ENCODE data around the gene FKBP5.
"Not testable (repeated sequence)": the region's sequence is repeated elsewhere in the genome, so short reads cannot be mapped to it uniquely, and the experiment has no call there.

The FKBP5 gene

DNA sequence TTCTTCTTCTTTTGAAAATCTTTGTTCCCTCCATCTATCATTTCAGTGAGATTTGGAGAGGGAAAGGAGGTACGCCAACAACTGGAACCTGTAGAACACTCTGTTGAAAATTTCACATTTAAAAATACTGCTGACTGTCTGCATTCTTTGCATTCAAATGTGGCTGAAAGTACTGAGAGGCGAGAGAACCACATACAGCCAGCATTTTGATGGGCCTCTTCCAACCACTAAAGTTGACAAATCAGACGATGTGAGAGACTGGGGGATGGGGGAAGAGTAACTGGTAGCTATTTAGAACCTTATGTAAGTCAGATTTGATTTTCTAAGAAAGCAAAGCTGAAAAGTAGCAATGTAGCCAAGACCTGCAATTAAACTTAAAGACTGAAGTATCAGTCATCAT, 77.5 kb downstream of the FKBP5 start:
- DNase-seq (ENCODE audit: low spot score): no peak

DNA sequence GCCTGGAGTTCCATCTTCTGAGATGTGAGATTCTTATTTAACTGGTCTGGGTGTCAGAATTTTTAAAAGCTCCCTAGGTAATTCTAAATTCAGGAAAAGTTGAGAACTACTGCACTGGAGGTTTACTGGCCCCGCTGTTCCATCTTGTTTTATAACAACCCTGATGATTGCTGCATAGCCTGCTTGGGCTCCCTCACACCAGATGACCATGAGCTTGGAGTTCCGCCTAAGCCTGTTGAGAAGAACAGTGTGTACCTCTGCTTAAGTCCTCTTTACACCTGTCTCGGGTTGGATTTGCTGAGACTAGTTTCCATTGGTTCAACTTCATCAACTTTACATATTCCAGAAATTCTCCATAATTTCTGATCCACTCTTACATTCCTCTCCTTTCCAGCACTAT, 77.9 kb downstream of the FKBP5 start:
- no peak for DNase-seq (ENCODE audit: low spot score)

DNA sequence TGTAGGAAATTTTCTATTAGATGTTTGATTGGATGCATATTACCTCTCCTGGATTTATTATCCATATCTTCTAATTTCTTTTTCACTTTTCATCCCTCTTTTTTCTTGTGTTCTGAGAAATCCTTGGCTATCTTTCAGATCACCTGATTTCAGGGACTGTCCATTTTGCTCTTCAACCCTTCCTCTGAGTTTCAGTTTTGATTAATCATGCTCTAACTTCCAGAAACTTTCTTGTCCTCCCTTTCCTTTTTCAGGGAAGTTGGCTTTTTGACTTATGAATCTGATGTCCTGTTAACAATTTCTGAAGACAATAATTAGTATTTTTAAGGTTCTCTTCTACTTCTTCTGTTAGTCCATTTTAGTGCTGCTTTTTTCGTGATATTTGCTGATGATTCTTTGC, 79.1 kb downstream of the FKBP5 start:
- DNase-seq (ENCODE audit: low spot score): no peak

DNA sequence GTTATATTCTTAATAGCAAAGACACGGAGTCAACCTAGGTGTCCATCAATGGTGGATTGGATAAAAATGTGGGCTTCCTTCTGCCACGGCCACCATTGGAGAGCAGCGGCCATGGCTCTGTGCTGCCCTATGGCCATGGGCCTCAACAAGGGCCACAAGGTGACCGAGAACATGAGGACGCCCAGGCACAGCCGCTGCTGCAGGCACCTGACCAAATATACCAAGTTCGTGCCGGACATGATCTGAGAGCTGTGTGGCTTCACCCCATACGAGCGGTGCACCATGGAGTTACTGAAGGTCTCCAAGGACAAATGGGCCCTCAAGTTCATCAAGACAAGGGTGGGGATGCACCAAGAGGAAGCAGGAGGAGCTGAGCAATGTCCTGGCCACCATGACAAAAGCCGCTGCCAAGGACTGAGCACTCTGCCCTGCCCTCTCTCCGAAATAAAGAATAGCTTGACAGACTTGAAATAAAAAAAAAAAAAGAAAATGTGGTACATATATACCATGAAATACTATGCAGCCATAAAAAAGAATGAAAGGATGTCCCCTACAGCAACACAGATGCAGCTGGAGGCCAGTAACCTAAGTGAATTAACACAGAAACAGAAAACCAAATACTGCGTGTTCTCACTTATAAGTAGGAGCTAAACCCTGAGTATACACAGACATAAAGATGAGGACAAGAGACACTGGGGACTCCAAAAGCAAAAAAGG, 81.0 kb downstream of the FKBP5 start:
- DNase-seq (ENCODE audit: low spot score): no peak

DNA sequence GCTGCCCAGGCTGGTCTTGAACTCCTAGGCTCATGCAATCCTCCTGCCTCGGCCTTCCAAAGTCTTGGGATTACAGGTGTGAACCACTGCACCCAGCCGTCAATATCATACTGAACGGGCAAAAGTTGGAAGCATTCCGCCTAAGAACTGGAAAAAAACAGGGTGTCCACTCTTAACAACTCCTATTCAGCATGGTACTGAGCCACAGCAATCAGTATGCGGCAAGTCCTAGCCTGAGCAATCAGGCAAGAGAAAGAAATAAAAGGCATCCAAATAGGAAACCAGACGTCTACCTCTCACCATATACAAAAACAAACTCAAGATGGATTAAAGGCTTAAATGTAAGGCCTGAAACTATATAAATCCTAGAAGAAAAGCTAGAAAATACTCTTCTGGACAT, 83.1 kb downstream of the FKBP5 start:
- DNase-seq (ENCODE audit: low spot score): no peak

DNA sequence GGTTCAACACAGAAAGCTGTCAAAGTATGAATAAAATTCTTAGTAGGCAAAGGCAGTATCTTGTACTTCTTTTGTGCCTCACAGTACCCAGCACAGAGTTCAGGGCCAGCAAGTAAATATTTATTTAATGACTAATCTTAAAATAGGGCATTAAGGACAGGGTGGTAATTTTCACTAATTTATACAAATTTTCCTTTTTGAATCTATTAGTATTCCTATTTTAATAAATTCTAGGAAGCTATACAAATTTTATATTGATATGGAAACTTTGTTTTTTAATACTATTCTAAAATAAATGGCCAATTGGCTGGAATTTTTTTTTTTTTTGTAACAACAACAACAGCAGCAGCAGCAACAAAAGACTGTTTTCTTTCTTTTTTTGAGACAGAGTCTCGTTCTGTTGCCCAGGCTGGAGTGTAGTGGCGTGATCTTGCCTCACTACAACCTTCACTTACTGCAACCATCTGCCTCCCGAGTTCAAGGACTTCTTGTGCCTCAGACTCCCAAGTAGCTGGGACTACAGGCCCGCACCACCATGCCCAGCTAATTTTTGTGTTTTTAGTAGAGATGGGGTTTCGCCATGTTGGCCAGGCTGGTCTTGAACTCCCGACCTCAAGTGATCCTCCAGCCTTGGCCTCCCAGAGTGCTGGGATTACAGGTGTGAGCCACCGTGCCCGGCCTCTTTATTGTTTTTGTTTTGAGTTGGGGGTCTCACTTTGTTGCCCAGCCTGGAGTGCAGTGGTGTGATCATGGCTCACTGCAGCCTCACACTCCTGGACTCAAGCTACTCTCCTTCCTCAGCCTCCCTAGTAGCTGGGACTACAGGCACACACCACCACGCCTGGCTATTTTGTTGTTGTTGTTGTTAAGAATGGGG, 85.2 kb downstream of the FKBP5 start:
- no peak for DNase-seq (ENCODE audit: low spot score)

DNA sequence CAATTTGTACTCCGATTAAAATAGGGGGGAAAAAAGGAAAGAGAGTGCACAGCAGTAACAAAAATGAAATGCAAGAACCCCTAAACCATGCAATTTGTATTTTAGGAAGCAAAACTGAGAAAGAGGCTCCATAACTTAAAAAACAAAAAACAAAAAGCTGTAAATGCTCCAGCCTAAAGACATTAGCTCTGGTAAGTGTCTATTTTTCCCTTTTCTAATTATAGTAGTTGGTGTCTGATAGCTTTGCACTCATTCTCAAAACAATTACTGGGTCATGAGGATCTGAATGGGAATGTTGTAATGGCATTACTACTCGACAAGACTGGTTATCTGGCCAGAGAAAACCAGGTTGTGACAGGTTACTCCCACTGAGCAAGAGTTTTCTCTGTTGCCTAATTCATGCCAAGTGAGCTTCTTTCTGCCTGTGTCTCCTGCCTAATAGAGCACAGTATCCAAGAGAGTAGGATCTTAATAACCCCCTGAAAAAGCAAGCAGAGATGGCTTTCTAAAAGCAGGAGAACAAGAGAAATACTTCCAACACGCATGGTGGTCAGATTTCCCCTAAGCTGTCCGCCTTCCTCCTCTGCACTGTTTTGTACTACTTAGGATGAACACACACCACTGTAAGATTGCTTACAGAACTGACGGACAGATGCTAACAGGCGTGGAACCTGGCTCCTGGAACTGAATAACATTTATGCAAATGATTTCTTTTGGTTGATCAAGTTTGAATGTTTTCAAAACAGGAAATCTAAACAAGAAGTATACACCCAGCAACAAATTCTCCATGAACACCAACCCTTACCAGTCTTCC, 86.4 kb downstream of the FKBP5 start:
- DNase-seq (ENCODE audit: low spot score): no peak

DNA sequence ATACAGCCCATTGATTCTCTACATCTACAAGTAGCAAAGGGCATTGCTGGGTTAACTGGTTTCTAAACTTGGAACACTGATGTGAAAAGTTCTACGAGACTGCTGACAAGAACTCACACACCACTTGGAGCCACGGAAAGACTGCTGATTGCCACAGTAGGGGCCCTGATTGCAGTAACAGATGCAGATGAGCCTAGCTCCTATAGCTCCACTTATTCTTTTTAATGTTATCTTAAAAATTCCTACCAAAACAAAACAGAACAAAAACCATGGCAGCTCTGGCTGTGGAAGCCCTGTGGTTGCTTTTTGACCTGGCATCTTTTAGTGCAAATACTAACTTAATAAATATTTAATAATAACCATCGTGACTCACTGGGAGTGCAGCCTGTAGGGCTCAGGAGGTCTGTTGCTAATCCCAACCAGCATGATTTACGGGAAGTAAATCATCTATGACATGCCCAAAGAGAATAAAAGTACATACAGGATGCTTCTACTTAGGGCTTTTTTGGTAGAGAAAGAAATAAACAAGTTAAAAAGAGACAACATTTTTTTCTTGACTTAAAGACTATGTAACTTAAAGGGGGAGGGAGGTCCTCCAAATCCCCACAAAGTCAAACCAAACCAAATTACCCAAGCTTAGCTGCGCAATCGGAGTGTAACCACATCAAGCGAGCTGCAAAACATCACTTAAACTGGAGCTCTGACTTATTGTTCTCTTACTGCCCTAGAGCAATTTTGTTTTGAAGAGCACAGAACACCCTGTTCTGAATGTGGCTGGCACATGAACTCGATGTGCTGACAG, 87.2 kb downstream of the FKBP5 start:
- peak; percentile 72 for DNase-seq (ENCODE audit: low spot score)

DNA sequence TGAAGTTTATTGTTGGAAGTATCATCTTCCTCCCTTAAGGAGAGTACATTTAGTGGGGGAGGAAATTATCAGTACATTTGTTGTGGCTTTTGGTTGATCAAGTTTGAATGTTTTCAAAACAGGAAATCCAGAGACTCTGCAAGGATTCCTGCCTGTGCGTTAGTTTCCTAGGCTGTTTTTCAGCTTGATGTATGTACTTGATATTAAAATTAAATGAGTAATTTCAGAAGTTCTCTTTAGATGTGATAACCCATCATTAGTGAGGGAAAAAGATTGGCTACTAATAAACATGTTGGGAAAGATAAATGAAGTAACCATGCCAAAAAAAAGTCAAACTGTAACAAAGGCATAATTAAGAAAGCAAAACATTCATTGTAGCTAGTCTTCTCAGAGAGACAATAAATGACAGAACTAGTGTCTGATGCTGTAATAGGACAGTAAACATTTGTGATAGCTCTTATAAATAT, 88.0 kb downstream of the FKBP5 start:
- DNase-seq (ENCODE audit: low spot score): no peak

DNA sequence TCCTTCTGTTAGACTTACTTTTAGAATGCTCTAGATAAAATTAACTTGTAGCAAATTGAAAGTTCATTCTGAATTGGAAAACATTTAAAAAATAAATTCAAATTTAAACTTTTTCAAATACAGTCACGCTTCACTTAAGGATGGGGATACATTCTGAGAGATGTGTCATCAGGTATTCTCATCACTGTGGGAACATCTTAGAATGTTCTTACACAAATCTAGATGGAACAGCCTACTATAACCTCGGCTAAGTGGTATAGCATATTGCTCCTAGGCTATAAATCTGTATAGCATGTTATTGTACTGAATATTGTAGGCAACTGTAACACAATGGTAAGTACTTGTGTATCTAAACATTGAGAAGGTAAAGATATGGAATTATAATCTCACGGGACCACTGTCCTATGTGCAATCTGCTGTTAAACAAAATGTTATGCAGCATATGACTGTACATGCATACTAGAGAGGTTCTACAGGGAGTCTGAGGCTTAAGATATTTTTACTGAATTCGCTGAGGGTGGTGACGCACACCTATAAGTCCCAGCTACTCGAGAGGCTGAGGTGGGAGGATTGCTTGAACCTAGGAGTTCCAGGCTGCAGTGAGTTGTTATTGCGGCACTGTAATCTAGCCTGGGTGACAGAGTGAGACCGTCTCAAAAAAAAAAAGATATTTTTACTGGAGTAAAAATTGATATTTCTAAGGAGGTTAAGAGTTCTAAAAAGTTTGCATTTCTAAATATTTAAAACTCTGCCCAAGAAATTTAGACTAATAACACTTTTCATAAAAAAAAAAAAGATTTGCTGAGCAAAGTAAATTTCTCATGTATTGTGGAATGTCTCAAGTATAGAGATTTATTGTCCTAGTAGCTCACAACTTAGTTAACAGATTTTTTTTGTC, 88.7 kb downstream of the FKBP5 start:
- no peak for DNase-seq (ENCODE audit: low spot score)

DNA sequence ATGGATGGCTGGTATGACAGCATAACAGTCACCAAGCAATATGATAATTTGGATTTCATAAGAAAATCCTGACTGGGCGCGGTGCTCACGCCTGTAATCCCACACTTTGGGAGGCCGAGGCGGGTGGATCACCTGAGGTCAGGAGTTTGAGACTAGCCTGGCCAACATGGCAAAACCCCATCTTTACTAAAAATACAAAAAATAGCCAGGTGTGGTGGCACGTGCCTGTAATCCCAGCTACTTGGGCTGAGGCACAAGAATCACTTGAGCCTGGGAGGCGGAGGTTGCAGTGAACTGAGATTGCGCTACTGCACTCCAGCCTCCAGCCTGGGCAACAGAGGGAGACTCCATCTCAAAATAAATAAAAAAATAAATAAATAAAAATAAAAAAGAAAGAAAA, 90.1 kb downstream of the FKBP5 start:
- DNase-seq (ENCODE audit: low spot score): not testable (repeated sequence)

DNA sequence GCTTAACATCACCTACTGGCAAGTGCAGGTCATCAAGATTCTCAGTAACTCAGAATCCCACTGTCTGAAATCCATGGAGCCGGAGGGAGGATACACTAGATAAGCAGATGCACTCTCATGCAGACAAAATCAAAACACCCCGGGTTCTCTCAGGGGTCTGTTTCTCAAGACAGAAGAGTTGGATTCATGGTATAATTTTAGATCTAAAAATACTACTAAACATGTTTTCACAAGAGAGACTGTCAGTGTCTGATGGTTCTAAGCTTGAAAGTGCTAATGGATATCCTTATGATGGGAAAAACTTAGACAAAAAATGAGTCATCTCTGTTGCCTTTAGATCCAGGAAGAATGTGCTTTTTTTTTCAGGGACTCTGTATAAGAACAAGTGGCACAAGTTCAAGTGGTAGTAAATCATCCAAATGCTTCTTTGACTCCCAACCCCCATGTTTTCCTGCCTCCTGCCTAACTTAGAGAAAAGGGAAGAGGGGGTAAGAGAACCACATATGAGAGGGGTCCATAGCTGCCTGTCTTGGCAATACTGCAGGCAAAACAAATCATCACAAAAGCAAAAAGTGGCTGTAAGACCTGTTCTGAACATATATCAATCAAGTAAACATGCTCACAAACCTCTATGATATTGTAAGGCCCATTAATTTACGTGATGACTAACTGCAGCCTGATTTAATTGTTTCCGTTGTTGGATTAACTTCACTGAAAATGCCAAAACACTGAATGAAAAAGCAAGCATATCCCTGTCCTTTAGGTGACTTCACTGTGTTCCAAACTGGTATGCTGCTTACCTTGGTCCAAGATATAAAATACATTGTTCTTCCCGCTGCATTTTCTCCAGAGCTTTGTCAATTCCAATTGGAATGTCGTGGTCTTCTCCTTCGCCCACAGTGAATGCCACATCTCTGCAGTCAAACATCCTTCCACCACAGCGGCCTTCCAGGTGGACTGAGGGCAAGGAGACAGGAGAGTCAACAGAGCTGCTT, 92.0 kb downstream of the FKBP5 start:
- DNase-seq (ENCODE audit: low spot score): peak; percentile 76

DNA sequence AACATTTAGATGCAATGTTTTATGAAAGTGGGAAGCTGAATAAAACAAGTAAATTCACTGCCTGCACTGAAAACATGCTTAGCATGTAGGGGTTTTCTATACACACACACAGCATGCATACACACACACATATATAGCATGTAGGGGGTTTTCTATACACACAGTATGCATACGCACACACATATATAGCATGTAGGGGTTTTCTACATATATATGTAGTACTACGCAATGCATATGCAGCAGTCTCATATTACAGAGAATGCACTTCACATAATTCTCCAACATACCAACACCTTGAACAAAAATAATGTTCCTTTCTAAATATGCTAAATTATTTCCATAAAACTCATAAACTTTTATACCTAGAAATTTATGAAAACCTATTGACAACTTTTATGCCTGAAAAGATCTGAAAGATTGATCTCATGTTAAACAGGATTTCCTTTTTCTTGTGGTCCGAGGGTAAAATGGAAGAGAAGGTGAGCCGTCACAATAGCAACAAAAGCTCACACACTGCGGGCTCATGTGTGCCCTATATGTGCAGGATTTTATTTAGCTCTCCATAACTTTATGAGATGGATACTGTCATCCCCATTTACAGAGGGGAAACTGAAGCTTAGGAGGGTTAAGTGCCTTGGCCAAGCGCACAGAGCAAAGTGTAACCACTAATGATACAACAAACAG, 94.1 kb downstream of the FKBP5 start:
- no peak for DNase-seq (ENCODE audit: low spot score)

DNA sequence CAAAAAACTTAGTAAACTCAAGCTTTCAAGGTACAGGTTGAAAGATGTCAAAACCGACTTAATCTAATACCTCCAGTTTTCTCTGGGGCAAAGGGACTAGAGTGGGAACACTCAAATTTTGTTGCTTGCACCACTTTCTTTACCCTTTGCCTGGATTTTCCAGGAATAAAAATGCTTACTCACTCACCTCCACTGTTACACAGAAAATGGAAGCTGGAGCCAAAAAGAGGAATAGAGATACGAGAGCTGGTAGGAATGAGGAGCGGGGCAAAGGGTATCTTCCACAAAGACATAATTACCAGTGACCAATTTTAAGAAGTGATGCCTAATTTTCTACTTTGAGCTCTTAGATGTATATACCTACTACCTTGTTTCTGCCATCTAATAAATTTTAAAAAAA, 96.5 kb downstream of the FKBP5 start:
- no peak for DNase-seq (ENCODE audit: low spot score)

DNA sequence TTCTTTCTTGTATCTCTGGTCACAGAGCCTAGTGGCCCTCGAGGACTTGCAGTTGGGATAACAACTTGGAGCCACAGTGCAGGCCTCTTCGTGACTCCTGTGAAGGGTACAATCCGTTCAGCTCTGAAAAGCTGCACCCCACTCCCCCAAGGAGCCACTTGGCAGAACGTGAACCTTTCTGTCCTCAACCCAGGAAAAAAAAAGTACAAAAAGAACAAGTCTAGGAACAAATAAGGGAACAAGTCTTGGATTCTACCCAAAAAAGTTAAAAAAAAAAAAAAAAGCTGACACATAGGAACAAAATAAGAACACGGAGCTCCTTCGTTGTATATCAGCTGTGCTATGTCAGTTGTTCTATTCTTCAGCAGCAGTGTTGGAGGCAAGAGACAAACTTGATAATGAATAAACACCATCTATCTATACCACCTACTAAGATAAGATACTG, 98.1 kb downstream of the FKBP5 start:
- no peak for DNase-seq (ENCODE audit: low spot score)

DNA sequence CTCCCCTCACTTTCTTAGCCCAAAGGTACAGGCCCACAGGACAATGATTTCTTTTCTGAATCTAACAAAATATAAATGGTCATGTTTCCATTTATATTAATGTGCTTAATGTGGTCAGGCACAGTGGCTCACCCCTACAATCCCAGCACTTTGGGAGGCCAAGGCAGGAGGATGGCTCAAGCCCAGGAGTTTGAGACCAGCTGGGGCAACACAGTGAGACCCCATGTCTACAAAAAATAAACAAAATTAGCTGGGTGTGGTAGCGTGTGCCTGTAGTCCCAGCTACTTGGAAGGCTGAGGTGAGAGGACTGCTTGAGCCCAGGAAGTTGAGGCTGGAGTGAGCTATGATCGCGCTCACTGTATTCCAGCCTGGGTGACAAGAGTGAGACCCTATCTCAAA, 98.8 kb downstream of the FKBP5 start:
- DNase-seq (ENCODE audit: low spot score): no peak

DNA sequence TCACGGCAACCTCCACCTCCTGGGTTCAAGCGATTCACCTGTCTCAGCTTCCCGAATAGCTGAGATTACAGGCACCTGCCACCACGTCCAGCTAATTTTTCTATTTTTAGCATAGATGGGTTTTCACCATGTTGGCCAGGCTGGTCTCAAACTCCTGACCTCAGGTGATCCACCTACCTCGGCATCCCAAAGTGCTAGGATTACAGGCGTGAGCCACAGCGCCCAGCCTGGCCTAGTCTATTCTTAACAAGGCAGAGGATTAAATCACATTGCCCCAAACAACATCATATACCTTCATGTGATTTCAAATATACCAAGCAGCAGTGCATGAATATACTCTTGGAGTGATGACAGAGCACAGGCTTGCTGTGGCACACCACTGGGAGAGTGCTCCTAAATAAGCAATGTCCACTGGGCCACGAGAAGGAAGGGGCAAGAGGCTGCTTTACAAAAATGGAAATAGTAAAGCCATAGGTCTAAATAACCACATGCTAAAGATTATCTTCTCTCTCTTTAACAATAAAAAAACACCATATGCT, 99.4 kb downstream of the FKBP5 start:
- DNase-seq (ENCODE audit: low spot score): no peak

DNA sequence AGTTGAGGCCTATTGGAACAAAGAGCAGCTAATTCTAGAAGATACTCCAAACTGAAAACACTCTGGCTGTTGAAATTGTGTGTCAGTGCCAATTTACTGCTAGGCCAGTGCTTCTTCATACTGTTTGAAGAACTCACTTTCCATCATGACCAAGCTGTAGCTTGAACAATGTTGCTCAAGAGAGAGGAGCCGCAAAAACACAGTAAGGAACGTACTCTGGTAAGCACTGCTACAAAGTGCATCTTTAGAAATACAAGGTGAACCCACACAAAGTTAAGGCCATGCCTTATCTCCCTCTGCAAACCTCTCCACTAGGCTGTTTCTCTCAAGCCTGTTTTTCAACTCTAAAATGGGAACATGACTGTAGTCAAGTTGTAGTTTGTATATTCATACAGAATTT, 101.5 kb downstream of the FKBP5 start:
- no peak for DNase-seq (ENCODE audit: low spot score)

Data from kidney capillary endothelial cell (primary cell).